ENCODE data around the gene HOXD13. TPM values are rescaled to one million over a fixed set of nuclear protein-coding genes. Genes with fewer than 3 reads are reported as not detected.

HOXD13 gene
- total and polyA plus RNA-seq, 2 of the 13 experiments (the other 11 are each of a cell fraction or from before 2014, with no cell fraction given): not detected

DNA sequence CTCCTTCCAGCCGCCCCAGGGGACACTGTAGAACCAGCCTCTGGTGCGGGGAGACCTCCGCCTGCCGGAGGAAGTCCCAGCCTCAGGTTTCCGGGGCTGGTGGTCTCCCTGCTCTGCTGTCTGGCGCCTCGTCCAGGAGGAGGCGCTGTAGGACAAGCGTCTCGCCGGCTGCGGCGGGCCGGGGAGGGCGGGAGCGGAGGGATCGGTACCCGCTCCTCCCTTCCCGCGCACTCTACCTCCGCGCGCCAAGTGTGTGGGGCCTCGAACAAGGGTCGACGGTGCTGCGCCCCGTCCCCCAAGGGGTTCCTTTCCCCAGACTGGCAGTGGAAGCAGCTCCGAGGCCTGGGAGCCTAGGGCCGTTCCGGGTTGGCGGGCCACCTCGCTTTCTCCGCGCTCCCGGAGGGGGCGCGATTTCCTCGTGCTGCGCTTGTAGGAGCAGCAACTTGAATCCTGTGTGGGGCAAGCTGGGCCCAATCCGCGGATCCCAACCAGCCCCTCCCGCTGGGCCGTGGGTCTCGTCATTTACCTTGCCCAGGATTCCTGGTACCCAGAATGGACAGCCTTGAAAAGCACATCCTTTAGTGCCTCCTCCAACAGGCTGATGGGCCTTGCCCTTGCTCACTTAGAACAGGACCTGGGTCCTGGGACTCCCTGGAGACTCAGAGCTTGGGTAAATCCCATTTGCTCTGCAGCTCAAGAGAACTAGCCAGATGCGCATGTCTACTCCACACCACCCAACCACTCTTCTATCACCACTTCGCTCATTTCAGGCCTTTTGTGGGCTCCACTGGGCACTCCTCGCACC, 48.2 kb downstream of the HOXD13 start (continued):
- TF ChIP-seq, protein P1, sequence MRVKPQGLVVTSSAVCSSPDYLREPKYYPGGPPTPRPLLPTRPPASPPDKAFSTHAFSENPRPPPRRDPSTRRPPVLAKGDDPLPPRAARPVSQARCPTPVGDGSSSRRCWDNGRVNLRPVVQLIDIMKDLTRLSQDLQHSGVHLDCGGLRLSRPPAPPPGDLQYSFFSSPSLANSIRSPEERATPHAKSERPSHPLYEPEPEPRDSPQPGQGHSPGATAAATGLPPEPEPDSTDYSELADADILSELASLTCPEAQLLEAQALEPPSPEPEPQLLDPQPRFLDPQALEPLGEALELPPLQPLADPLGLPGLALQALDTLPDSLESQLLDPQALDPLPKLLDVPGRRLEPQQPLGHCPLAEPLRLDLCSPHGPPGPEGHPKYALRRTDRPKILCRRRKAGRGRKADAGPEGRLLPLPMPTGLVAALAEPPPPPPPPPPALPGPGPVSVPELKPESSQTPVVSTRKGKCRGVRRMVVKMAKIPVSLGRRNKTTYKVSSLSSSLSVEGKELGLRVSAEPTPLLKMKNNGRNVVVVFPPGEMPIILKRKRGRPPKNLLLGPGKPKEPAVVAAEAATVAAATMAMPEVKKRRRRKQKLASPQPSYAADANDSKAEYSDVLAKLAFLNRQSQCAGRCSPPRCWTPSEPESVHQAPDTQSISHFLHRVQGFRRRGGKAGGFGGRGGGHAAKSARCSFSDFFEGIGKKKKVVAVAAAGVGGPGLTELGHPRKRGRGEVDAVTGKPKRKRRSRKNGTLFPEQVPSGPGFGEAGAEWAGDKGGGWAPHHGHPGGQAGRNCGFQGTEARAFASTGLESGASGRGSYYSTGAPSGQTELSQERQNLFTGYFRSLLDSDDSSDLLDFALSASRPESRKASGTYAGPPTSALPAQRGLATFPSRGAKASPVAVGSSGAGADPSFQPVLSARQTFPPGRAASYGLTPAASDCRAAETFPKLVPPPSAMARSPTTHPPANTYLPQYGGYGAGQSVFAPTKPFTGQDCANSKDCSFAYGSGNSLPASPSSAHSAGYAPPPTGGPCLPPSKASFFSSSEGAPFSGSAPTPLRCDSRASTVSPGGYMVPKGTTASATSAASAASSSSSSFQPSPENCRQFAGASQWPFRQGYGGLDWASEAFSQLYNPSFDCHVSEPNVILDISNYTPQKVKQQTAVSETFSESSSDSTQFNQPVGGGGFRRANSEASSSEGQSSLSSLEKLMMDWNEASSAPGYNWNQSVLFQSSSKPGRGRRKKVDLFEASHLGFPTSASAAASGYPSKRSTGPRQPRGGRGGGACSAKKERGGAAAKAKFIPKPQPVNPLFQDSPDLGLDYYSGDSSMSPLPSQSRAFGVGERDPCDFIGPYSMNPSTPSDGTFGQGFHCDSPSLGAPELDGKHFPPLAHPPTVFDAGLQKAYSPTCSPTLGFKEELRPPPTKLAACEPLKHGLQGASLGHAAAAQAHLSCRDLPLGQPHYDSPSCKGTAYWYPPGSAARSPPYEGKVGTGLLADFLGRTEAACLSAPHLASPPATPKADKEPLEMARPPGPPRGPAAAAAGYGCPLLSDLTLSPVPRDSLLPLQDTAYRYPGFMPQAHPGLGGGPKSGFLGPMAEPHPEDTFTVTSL (CRISPR knock-in tag; IDR thresholded peaks at IDR 0.05; ENCODE audit: borderline replicate concordance): no peak
- no peak for TF ChIP-seq ZBTB44 (CRISPR knock-in tag; IDR thresholded peaks at IDR 0.05)
- TF ChIP-seq PPARG (CRISPR knock-in tag; conservative IDR thresholded peaks at IDR 0.05): 0 out of 2 replicates have a peak, but pooled peaks have one; percentile 44
- peak; percentile 83; the same call in 1 of the 2 replicates for TF ChIP-seq AHR (CRISPR knock-in tag; IDR thresholded peaks at IDR 0.05)
- TF ChIP-seq MED1 (CRISPR knock-in tag; IDR thresholded peaks at IDR 0.05): 0 out of 2 replicates have a peak, but pooled peaks have one; percentile 14
- peak; percentile 68; the same call in 1 of the 2 replicates for TF ChIP-seq ZFX (CRISPR knock-in tag; IDR thresholded peaks at IDR 0.05; ENCODE audit: low read depth)
- TF ChIP-seq NR2F6 (IDR thresholded peaks at IDR 0.05): no peak
- TF ChIP-seq NR2F6 (CRISPR knock-in tag; IDR thresholded peaks at IDR 0.05): peak; percentile 51; the same call in 1 of the 2 replicates
- no peak for TF ChIP-seq CBX2 (IDR thresholded peaks at IDR 0.05; ENCODE audit: low read depth, low read length)
- peak; percentile 80; the same call in 1 of the 2 replicates for TF ChIP-seq CBX2 (CRISPR knock-in tag; IDR thresholded peaks at IDR 0.05; ENCODE audit: low read depth)
- no peak for TF ChIP-seq ZNF841 (CRISPR knock-in tag; IDR thresholded peaks at IDR 0.05; ENCODE audit: borderline replicate concordance)
- no peak for TF ChIP-seq NR2F2 (IDR thresholded peaks at IDR 0.05; ENCODE audit: borderline replicate concordance, low read depth)
- TF ChIP-seq, protein P2, sequence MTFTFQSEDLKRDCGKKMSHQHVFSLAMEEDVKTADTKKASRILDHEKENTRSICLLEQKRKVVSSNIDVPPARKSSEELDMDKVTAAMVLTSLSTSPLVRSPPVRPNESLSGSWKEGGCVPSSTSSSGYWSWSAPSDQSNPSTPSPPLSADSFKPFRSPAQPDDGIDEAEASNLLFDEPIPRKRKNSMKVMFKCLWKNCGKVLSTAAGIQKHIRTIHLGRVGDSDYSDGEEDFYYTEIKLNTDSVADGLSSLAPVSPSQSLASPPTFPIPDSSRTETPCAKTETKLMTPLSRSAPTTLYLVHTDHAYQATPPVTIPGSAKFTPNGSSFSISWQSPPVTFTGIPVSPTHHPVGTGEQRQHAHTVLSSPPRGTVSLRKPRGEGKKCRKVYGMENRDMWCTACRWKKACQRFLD (CRISPR knock-in tag; IDR thresholded peaks at IDR 0.05; ENCODE audit: borderline replicate concordance): peak; percentile 72; the same call in 1 of the 2 replicates
- TF ChIP-seq THYN1 (CRISPR knock-in tag; IDR thresholded peaks at IDR 0.05; ENCODE audit: borderline replicate concordance, low read depth): no peak
- peak; percentile 77 for TF ChIP-seq PTBP1 (IDR thresholded peaks at IDR 0.05; ENCODE audit: low read depth, low read length, poor library complexity, severe bottlenecking)
- peak; percentile 82 for TF ChIP-seq ZGPAT (CRISPR knock-in tag; IDR thresholded peaks at IDR 0.05)
- peak; percentile 74; the same call in 1 of the 2 replicates for TF ChIP-seq ZNF768 (CRISPR knock-in tag; IDR thresholded peaks at IDR 0.05)

Measured in HepG2 (cell line).